ENCODE data around the gene MICU2. TPM values are rescaled to one million over a fixed set of nuclear protein-coding genes. Genes with fewer than 3 reads are reported as not detected.

The MICU2 gene
- total and polyA plus RNA-seq, 2 donors (not counting 1 experiment from before 2014, with no cell fraction given), result 43.3 to 43.9 TPM

DNA sequence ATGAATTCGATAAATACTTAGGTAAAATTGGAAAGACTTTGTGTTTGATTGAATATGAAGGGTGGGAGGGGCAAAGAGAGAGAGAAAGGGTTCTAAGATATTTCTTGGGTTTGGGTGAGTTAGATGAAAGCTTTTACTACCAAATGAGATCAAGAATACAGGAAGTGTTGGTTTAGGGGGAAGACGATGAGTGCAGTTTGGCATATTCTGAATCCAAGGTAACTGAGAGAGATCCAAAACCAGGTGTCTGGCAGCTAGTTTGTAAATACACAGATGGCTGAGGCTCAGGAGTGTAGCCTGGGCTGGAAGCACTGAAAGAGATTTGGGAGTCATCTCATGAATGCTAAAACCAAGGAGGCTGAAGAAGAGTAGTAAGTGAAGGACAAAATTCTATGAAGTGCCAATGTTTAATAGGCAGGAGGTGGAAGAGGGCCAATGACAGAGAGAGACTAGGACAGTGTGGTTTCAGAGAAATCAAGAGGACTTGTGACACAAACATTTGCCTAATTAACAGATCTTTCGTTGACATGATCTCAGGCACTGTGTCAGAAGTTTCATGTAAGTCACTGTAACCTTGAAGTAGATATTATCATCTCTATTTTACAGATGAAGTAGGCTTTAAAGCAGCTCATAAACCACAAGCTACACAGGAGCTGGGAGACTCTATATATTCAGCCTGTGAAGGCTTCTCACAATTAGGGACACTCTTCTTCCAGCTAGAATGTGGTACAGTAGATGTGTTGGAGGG is 74.7 kb downstream of the MICU2 start:
- Histone ChIP-seq H3K9me3 (ENCODE audit: control insufficient read depth, insufficient read depth, low read depth, low read length) (no peaks in the 10 kb centered on the region), H3K79me2 (ENCODE audit: control insufficient read depth, insufficient read depth, low read length) (no peaks in the 10 kb centered on the region), H2AFZ (ENCODE audit: low read length) (no peak overlapping the region), H3K4me1 (ENCODE audit: control insufficient read depth, extremely low read depth, insufficient read depth, low read length) (no peaks in the 10 kb centered on the region), H3K36me3 (ENCODE audit: control insufficient read depth, insufficient read depth, low read length) (no peaks in the 10 kb centered on the region), H3K4me2 (ENCODE audit: extremely low read depth, insufficient read depth, low read length) (no peak overlapping the region), H3K27me3 (ENCODE audit: control insufficient read depth, insufficient read depth, low read length) (no peaks in the 10 kb centered on the region), H3K4me3 (replicated peaks in 1 of 4; ENCODE audit: control extremely low read depth in 1 of 4, insufficient read depth in 1 of 4, low read depth in 3 of 4, low read length in 4 of 4) (no peak overlapping the region), H3K9ac (ENCODE audit: insufficient read depth, low read length) (no peak overlapping the region), H3K27ac (ENCODE audit: insufficient read depth, low read length) (no peak overlapping the region), H4K20me1 (ENCODE audit: control insufficient read depth, extremely low read depth, insufficient read depth, low read length) (no peaks in the 10 kb centered on the region)
- TF ChIP-seq, protein P1, sequence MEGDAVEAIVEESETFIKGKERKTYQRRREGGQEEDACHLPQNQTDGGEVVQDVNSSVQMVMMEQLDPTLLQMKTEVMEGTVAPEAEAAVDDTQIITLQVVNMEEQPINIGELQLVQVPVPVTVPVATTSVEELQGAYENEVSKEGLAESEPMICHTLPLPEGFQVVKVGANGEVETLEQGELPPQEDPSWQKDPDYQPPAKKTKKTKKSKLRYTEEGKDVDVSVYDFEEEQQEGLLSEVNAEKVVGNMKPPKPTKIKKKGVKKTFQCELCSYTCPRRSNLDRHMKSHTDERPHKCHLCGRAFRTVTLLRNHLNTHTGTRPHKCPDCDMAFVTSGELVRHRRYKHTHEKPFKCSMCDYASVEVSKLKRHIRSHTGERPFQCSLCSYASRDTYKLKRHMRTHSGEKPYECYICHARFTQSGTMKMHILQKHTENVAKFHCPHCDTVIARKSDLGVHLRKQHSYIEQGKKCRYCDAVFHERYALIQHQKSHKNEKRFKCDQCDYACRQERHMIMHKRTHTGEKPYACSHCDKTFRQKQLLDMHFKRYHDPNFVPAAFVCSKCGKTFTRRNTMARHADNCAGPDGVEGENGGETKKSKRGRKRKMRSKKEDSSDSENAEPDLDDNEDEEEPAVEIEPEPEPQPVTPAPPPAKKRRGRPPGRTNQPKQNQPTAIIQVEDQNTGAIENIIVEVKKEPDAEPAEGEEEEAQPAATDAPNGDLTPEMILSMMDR (conservative IDR thresholded peaks at IDR 0.05 in 1 of 2, IDR thresholded peaks at IDR 0.05 in 1 of 2; ENCODE audit: low read depth in 1 of 2, low read length in 2 of 2), result no peak
- TF ChIP-seq EZH2 (IDR thresholded peaks at IDR 0.05; ENCODE audit: low read length, missing control alignments), result no peak
- DNase-seq (ENCODE audit: low read depth in 2 of 2), result no peak

DNA sequence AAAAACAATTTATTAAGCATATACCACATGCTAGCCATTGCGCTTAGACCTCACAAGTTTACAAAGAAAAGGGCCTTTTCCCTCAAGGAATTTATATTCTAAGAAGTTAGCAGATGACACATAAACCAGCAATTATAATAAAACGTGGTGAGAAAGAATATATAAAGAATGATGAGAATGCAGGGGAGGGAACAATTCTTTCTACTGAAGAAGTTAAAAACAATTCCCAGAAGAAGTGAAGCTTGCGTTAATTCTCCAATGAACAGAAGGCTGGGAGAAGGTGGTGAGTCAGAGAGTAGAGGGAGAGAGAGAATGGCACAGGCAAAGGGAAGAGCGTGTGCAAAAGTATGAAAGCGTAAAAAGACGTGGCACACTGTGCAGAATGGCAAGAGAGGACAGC is 75.4 kb downstream of the MICU2 start:
- no peak overlapping the region for H3K9ac ChIP-seq (ENCODE audit: insufficient read depth, low read length)
- H3K27me3 ChIP-seq (ENCODE audit: control insufficient read depth, insufficient read depth, low read length), result no peaks in the 10 kb centered on the region
- H3K4me1 ChIP-seq (ENCODE audit: control insufficient read depth, extremely low read depth, insufficient read depth, low read length), result no peaks in the 10 kb centered on the region
- H3K36me3 ChIP-seq (ENCODE audit: control insufficient read depth, insufficient read depth, low read length), result no peaks in the 10 kb centered on the region
- DNase-seq (ENCODE audit: low read depth in 2 of 2), result peak in 1 of 2 donors; percentile 94
- H3K79me2 ChIP-seq (ENCODE audit: control insufficient read depth, insufficient read depth, low read length), result no peaks in the 10 kb centered on the region
- no peak overlapping the region for H2AFZ ChIP-seq (ENCODE audit: low read length)
- H3K4me3 ChIP-seq (replicated peaks in 1 of 4; ENCODE audit: control extremely low read depth in 1 of 4, insufficient read depth in 1 of 4, low read depth in 3 of 4, low read length in 4 of 4), result no peak overlapping the region
- no peaks in the 10 kb centered on the region for H3K9me3 ChIP-seq (ENCODE audit: control insufficient read depth, insufficient read depth, low read depth, low read length)
- H3K4me2 ChIP-seq (ENCODE audit: extremely low read depth, insufficient read depth, low read length), result no peak overlapping the region
- no peaks in the 10 kb centered on the region for H4K20me1 ChIP-seq (ENCODE audit: control insufficient read depth, extremely low read depth, insufficient read depth, low read length)
- no peak for TF ChIP-seq EZH2 (IDR thresholded peaks at IDR 0.05; ENCODE audit: low read length, missing control alignments)
- TF ChIP-seq, protein P1 (conservative IDR thresholded peaks at IDR 0.05 in 1 of 2, IDR thresholded peaks at IDR 0.05 in 1 of 2; ENCODE audit: low read depth in 1 of 2, low read length in 2 of 2), result no peak
- H3K27ac ChIP-seq (ENCODE audit: insufficient read depth, low read length), result no peak overlapping the region

DNA sequence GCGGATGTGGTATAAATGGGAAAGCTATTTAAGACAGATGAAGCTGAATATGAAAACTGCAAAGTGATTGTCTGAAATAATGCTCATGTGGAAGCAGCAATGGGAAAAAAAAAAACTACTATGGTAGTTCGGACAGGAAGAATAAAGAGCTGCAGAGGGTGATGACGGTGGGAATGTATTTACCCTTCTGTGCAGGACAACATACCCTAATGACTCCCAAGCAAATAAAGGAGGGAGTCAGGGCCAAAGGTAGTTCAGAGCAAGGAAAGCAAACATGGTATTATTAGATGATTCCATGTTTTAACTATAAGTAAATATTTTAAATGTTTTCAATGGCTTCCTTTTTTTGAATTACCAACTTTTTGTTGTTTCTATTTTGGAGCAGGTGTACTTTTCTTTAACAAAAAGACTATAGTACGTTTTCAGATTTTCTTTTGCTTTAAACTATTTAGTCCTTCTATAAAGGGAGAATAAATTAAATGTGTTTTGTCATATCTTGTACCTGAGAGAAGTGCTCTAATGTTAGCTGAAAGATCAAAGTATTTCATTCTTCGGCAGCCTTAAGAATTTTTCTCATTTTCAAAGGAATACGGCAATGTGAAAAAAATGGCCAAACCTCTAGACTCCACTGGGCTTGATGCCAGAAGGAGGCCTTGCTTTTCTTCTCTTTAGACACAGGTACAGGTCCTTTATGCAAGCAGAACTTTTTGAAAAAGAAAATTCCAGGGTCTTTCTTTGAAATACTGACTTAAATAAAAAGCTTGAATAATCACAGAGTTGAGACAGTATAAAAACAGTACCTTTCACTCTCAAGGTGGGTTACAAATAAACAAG is 77.0 kb downstream of the MICU2 start:
- Histone ChIP-seq H4K20me1 (ENCODE audit: control insufficient read depth, extremely low read depth, insufficient read depth, low read length) (no peaks in the 10 kb centered on the region), H3K79me2 (ENCODE audit: control insufficient read depth, insufficient read depth, low read length) (no peaks in the 10 kb centered on the region), H3K4me3 (replicated peaks in 1 of 4; ENCODE audit: control extremely low read depth in 1 of 4, insufficient read depth in 1 of 4, low read depth in 3 of 4, low read length in 4 of 4) (no peak overlapping the region), H2AFZ (ENCODE audit: low read length) (no peak overlapping the region), H3K36me3 (ENCODE audit: control insufficient read depth, insufficient read depth, low read length) (no peaks in the 10 kb centered on the region), H3K9ac (ENCODE audit: insufficient read depth, low read length) (no peak overlapping the region), H3K4me2 (ENCODE audit: extremely low read depth, insufficient read depth, low read length) (no peak overlapping the region), H3K4me1 (ENCODE audit: control insufficient read depth, extremely low read depth, insufficient read depth, low read length) (no peaks in the 10 kb centered on the region), H3K9me3 (ENCODE audit: control insufficient read depth, insufficient read depth, low read depth, low read length) (no peaks in the 10 kb centered on the region), H3K27me3 (ENCODE audit: control insufficient read depth, insufficient read depth, low read length) (no peaks in the 10 kb centered on the region), H3K27ac (ENCODE audit: insufficient read depth, low read length) (no peak overlapping the region)
- no peak for DNase-seq (ENCODE audit: low read depth in 2 of 2)
- TF ChIP-seq, protein P1 (conservative IDR thresholded peaks at IDR 0.05 in 1 of 2, IDR thresholded peaks at IDR 0.05 in 1 of 2; ENCODE audit: low read depth in 1 of 2, low read length in 2 of 2), result no peak
- no peak for TF ChIP-seq EZH2 (IDR thresholded peaks at IDR 0.05; ENCODE audit: low read length, missing control alignments)

All from fibroblast of lung (primary cell).